Endodermal cell (in vitro differentiated cells): ENCODE data around the gene AMFR. TPM values are rescaled to one million over a fixed set of nuclear protein-coding genes. Genes with fewer than 3 reads are reported as not detected.

Source experiments
- DNase-seq: peaks from one replicate; pipeline ENCODE4 v3.0.0-alpha.2; 2017
- H3K27ac ChIP-seq: 2 replicates; pipeline ENCODE4 v1.5.1; 2013; ENCODE audit warnings: mild to moderate bottlenecking, low read depth, low read length, moderate library complexity
- H3K27me3 ChIP-seq: 2 replicates; pipeline ENCODE4 v1.6.1; 2013; ENCODE audit warnings: mild to moderate bottlenecking, low read length, moderate library complexity; ENCODE audit not compliant: insufficient read depth, control insufficient read depth, poor library complexity, severe bottlenecking
- H3K36me3 ChIP-seq: 2 replicates; pipeline ENCODE4 v1.7.0; 2013; ENCODE audit warnings: mild to moderate bottlenecking, low read length, moderate library complexity; ENCODE audit not compliant: control insufficient read depth, insufficient read depth
- H3K4me1 ChIP-seq: one replicate; pipeline ENCODE4 v1.7.0; 2013; ENCODE audit warnings: low read length; ENCODE audit not compliant: control insufficient read depth, insufficient read depth
- H3K4me3 ChIP-seq: 2 replicates; pipeline ENCODE4 v1.5.1; 2013; ENCODE audit warnings: mild to moderate bottlenecking, low read length, moderate library complexity
- H3K9ac ChIP-seq: 2 replicates; pipeline ENCODE4 v1.6.1; 2013; ENCODE audit warnings: mild to moderate bottlenecking, low read length, moderate library complexity; ENCODE audit not compliant: poor library complexity, severe bottlenecking; ENCODE audit errors: extremely low read depth
- H3K9me3 ChIP-seq: 2 replicates; pipeline ENCODE4 v1.6.1; 2013; ENCODE audit warnings: mild to moderate bottlenecking, low read length, moderate library complexity; ENCODE audit not compliant: control insufficient read depth
- H3K27ac Mint-ChIP-seq: 2 replicates; pipeline ENCODE4 v1.8.0; 2020; ENCODE audit warnings: mixed read lengths
- H3K27me3 Mint-ChIP-seq: 2 replicates; pipeline ENCODE4 v1.8.0; 2021; ENCODE audit warnings: mild to moderate bottlenecking, mixed read lengths; ENCODE audit not compliant: insufficient read depth
- H3K36me3 Mint-ChIP-seq: 2 replicates; pipeline ENCODE4 v1.8.0; 2020; ENCODE audit warnings: low read depth, mixed read lengths
- H3K4me1 Mint-ChIP-seq: 2 replicates; pipeline ENCODE4 v1.8.0; 2020; ENCODE audit warnings: mixed read lengths
- H3K4me3 Mint-ChIP-seq: 2 replicates; pipeline ENCODE4 v1.8.0; 2020; ENCODE audit warnings: mild to moderate bottlenecking, moderate library complexity, mixed read lengths
- H3K9me3 Mint-ChIP-seq: 2 replicates; pipeline ENCODE4 v1.8.0; 2020; ENCODE audit warnings: mild to moderate bottlenecking, mixed read lengths
- WGBS, 2 experiments: methylation state at CpG; one replicate each; pipeline versions ENCODE4 v1.1.5 to v1.1.7; 2013; ENCODE audit warnings: missing lambda C conversion rate in 2 of 2, mixed read lengths in 1 of 2; ENCODE audit not compliant: insufficient coverage in 1 of 2, insufficient read length in 1 of 2; 5-methylcytosine and 5-hydroxymethylcytosine counted together
- total RNA-seq, 2 donors: library from RNA; stranded (reverse); fragmentation: NEBNext Ultra II Directional in 1 of 2; extraction: Animal tissue kit (Norgen Biotek cat#: 25700) in 1 of 2; gene quantifications; 2 replicates in 1 of 2; 3 replicates in 1 of 2; pipeline ENCODE4 v1.2.1, GENCODE V29; 2021
- TF ChIP-seq, protein P1 (sequence below): fragments of 200-600 bp; sonication (generic); conservative IDR thresholded peaks from 2 replicates; pipeline ENCODE4 v1.5.0; 2021; ENCODE audit warnings: antibody characterized with exemption, mild to moderate bottlenecking

Gene AMFR
- total RNA-seq, 2 donors from 2014 or later = 77.0 to 81.6 TPM

DNA sequence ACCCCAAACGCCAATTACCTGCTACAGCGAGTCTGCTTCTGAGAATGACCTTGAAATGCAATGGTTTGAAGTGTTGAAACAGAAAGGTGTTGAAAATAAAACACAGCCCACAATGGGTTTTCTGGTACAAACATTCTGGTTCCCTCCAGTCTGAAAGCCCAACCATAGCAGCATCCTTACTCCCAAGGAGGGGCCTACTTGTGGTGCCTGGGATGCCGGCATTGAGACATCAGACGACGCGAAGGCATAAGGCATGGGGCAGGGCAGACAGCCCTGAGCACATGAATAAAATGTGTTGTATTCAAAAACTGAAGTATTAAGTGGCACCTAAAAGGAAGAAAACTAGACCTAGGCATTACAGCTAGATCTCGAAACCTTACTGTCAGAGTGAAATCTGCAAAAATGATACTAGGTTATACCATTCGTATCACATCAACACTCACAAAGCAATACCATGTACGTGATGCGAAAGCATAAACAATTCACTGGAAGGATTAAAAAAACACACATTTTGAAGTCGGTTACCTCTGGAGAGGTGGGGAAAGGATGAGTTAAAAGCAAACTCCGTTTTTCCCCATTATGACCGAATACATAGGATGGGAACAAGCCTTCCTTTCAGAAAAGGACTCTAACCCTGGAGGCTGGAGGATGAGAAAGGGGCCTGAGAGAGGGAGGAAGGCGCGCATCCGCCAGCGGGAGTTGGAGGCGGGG, 25.1 kb upstream of the AMFR start:
- 5 to 10% methylated on average over 7 to 18 of the region's 18 CpGs for WGBS, 2 experiments

DNA sequence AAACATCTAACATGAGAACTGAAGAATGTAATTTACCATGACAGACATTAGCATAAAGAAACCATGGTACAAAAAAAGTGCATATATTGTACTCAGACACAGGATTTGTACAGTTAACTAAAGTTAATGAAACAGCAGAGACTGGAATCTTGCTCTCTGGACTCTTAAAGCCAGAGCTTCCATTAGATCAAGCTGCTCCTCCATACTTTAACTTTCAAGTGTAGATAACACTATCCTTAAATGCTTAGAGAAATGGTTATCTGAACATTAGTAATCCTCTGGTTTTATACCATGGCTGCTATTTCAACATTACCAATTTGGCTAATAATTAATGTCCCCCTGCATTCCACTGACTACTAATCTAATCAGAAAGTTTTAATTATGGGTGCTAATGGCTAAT, 22.7 kb upstream of the AMFR start:
- no peaks in the 10 kb centered on the region for H3K27me3 ChIP-seq
- H3K4me3 ChIP-seq = peak overlapping the region; percentile 90
- Mint-ChIP-seq H3K27ac (peak overlapping the region; percentile 23), H3K27me3 (no peaks in the 10 kb centered on the region), H3K4me3 (no peak overlapping the region), H3K9me3 (no peaks in the 10 kb centered on the region), H3K36me3 (peaks cover 29% of the 10 kb centered on the region), H3K4me1 (peaks cover 25% of the 10 kb centered on the region)
- H3K4me1 ChIP-seq = peaks cover 12% of the 10 kb centered on the region
- H3K27ac ChIP-seq = no peak overlapping the region
- DNase-seq = no peak
- H3K36me3 ChIP-seq = peaks cover 45% of the 10 kb centered on the region
- TF ChIP-seq, protein P1, sequence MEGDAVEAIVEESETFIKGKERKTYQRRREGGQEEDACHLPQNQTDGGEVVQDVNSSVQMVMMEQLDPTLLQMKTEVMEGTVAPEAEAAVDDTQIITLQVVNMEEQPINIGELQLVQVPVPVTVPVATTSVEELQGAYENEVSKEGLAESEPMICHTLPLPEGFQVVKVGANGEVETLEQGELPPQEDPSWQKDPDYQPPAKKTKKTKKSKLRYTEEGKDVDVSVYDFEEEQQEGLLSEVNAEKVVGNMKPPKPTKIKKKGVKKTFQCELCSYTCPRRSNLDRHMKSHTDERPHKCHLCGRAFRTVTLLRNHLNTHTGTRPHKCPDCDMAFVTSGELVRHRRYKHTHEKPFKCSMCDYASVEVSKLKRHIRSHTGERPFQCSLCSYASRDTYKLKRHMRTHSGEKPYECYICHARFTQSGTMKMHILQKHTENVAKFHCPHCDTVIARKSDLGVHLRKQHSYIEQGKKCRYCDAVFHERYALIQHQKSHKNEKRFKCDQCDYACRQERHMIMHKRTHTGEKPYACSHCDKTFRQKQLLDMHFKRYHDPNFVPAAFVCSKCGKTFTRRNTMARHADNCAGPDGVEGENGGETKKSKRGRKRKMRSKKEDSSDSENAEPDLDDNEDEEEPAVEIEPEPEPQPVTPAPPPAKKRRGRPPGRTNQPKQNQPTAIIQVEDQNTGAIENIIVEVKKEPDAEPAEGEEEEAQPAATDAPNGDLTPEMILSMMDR = no peak
- no peak overlapping the region for H3K9ac ChIP-seq
- H3K9me3 ChIP-seq = no peaks in the 10 kb centered on the region

More for the DNA sequence above, 25.1 kb upstream of the AMFR start:
- Mint-ChIP-seq H3K4me3 (peak overlapping the region; percentile 86), H3K9me3 (no peaks in the 10 kb centered on the region), H3K27me3 (no peaks in the 10 kb centered on the region), H3K36me3 (peaks cover 29% of the 10 kb centered on the region), H3K4me1 (peaks cover 25% of the 10 kb centered on the region), H3K27ac (peak overlapping the region; percentile 97)
- H3K9me3 ChIP-seq = no peaks in the 10 kb centered on the region
- H3K27ac ChIP-seq = peak overlapping the region; percentile 71
- H3K27me3 ChIP-seq = no peaks in the 10 kb centered on the region
- peak; percentile 50 for DNase-seq
- H3K4me3 ChIP-seq = peak overlapping the region; percentile 90
- TF ChIP-seq, protein P1 = no peak
- H3K4me1 ChIP-seq = peaks cover 12% of the 10 kb centered on the region
- H3K36me3 ChIP-seq = peaks cover 47% of the 10 kb centered on the region
- H3K9ac ChIP-seq = peak overlapping the region; percentile 91

DNA sequence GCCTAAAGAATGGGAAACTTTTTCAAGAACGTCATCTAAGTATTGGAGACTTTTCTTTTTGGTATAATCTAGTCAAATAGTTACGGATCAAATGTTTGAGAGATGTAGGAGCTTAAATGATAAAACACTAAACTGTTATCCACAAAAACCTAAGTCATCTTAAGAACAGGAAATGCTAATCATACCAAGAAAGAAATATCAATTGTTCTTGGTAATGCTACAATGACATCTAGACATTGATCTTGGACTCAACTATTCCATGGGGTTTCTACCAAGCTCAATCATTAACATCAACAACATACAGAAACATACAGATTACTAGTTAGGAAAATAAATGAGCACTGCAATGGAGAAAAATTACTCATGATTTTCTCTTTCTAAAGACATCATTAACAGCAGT, 21.9 kb upstream of the AMFR start:
- Histone ChIP-seq H3K27ac (no peak overlapping the region), H3K4me3 (peak overlapping the region; percentile 90), H3K9ac (no peak overlapping the region), H3K36me3 (peaks cover 50% of the 10 kb centered on the region), H3K4me1 (peaks cover 9% of the 10 kb centered on the region), H3K9me3 (no peaks in the 10 kb centered on the region), H3K27me3 (no peaks in the 10 kb centered on the region)
- TF ChIP-seq, protein P1 = no peak
- no peak overlapping the region for H3K4me3 Mint-ChIP-seq
- H3K9me3 Mint-ChIP-seq = no peaks in the 10 kb centered on the region
- WGBS, 2 experiments = 95% methylated on average over 1 of the region's 2 CpGs; no CpG with 5 or more reads in 1 of the 2 experiments
- H3K27me3 Mint-ChIP-seq = no peaks in the 10 kb centered on the region
- no peak for DNase-seq
- H3K36me3 Mint-ChIP-seq = peaks cover 36% of the 10 kb centered on the region
- peaks cover 19% of the 10 kb centered on the region for H3K4me1 Mint-ChIP-seq
- no peak overlapping the region for H3K27ac Mint-ChIP-seq
